ENCODE data around the gene NOTCH3.

NOTCH3 gene

GRCh38 chr19:15123031-15123890 lies 77.5 kb downstream of the NOTCH3 start:
- no peak for DNase-seq (ENCODE audit: low read depth)
- no peak overlapping the region for H3K4me3 ChIP-seq (ENCODE audit: low read length)
- TF ChIP-seq CTCF (IDR thresholded peaks at IDR 0.05; ENCODE audit: insufficient read depth, low read depth, low read length, missing control alignments), result no peak

- TF ChIP-seq CTCF (IDR thresholded peaks at IDR 0.05; ENCODE audit: insufficient read depth, low read depth, low read length, missing control alignments), result no peak
- no peak for DNase-seq (ENCODE audit: low read depth)
- no peak overlapping the region for H3K4me3 ChIP-seq (ENCODE audit: low read length)
These were observed 78.3 kb downstream of the NOTCH3 start for GRCh38 chr19:15122331-15123030.

- no peak overlapping the region for H3K4me3 ChIP-seq (ENCODE audit: low read length)
- TF ChIP-seq CTCF (IDR thresholded peaks at IDR 0.05; ENCODE audit: insufficient read depth, low read depth, low read length, missing control alignments), result no peak
- no peak for DNase-seq (ENCODE audit: low read depth)
These were observed 80.4 kb downstream of the NOTCH3 start for GRCh38 chr19:15120135-15121026.

GRCh38 chr19:15118789-15119494 lies 81.9 kb downstream of the NOTCH3 start:
- DNase-seq (ENCODE audit: low read depth), result no peak
- TF ChIP-seq CTCF (IDR thresholded peaks at IDR 0.05; ENCODE audit: insufficient read depth, low read depth, low read length, missing control alignments), result no peak

GRCh38 chr19:15118248-15118647 lies 82.5 kb downstream of the NOTCH3 start:
- no peak for TF ChIP-seq CTCF (IDR thresholded peaks at IDR 0.05; ENCODE audit: insufficient read depth, low read depth, low read length, missing control alignments)
- H3K4me3 ChIP-seq (ENCODE audit: low read length), result no peak overlapping the region

More at GRCh38 chr19:15118789-15119494, 81.9 kb downstream of the NOTCH3 start:
- no peak overlapping the region for H3K4me3 ChIP-seq (ENCODE audit: low read length)

GRCh38 chr19:15116856-15117255 lies 83.9 kb downstream of the NOTCH3 start:
- no peak for DNase-seq (ENCODE audit: low read depth)
- H3K4me3 ChIP-seq (ENCODE audit: low read length), result no peak overlapping the region
- TF ChIP-seq CTCF (IDR thresholded peaks at IDR 0.05; ENCODE audit: insufficient read depth, low read depth, low read length, missing control alignments), result no peak

More at GRCh38 chr19:15118248-15118647, 82.5 kb downstream of the NOTCH3 start:
- peak; percentile 60 for DNase-seq (ENCODE audit: low read depth)

All from epithelial cell of esophagus (primary cell).